NCI-H2227 (cell line): ENCODE data around the gene HOXA10.

ENCODE experiments used
- DNase-seq: peaks from one replicate; lab custom pipeline; 2025; ENCODE audit not compliant: unreplicated experiment; lab: John Stamatoyannopoulos, UW

Gene HOXA10

GRCh38 chr7:27146491-27147198 is 27.5 kb downstream of the HOXA10 start:
- no peak for DNase-seq

GRCh38 chr7:27145914-27146412 is 28.2 kb downstream of the HOXA10 start:
- no peak for DNase-seq

- DNase-seq: no peak
These were observed 28.8 kb downstream of the HOXA10 start for GRCh38 chr7:27145165-27145913.

GRCh38 chr7:27144781-27145164 is 29.3 kb downstream of the HOXA10 start:
- DNase-seq: no peak

GRCh38 chr7:27143950-27144780 is 30.0 kb downstream of the HOXA10 start:
- DNase-seq: no peak

- peak; percentile 76 for DNase-seq
These were observed 30.8 kb downstream of the HOXA10 start, which contains the start of gene HOXA5 for GRCh38 chr7:27143023-27143949. Gene HOXA5, minus strand, starts transcription at chr7:27143681. Its CDS starts 74 bp downstream, at chr7:27143607.

GRCh38 chr7:27142580-27143022 is 31.5 kb downstream of the HOXA10 start:
- DNase-seq: no peak

- DNase-seq: no peak
These were observed 32.1 kb downstream of the HOXA10 start for GRCh38 chr7:27141923-27142579.

- no peak for DNase-seq
These were observed 32.8 kb downstream of the HOXA10 start for GRCh38 chr7:27141137-27141922.

GRCh38 chr7:27140126-27140857 is 33.8 kb downstream of the HOXA10 start:
- DNase-seq: no peak

GRCh38 chr7:27139334-27140125 is 34.6 kb downstream of the HOXA10 start:
- no peak for DNase-seq

- DNase-seq: no peak
These were observed 35.2 kb downstream of the HOXA10 start for GRCh38 chr7:27138985-27139333.

GRCh38 chr7:27138472-27138871 is 35.6 kb downstream of the HOXA10 start:
- DNase-seq: no peak

- no peak for DNase-seq
These were observed 36.3 kb downstream of the HOXA10 start for GRCh38 chr7:27137640-27138315.

- no peak for DNase-seq
These were observed 39.7 kb downstream of the HOXA10 start for GRCh38 chr7:27134392-27134791.

- no peak for DNase-seq
These were observed 40.5 kb downstream of the HOXA10 start for GRCh38 chr7:27133409-27134231.
